ENCODE data around the gene RPS26. TPM values are rescaled to one million over a fixed set of nuclear protein-coding genes. Genes with fewer than 3 reads are reported as not detected.
A peak's percentile ranks its signal among the peaks of the same experiment; 100 is the strongest.

Gene RPS26
- total and polyA plus RNA-seq, 7 donors = 130 to 3,746 (median 2,067) TPM

GRCh38 chr12:56082382-56082781 is 40.7 kb downstream of the RPS26 start:
- no peak overlapping the region for H3K4me3 ChIP-seq
- H3K4me1 ChIP-seq = peaks cover 0 to 22% (median 18%) of the 10 kb centered on the region in 4 donors
- H3K36me3 ChIP-seq = no peaks in the 10 kb centered on the region
- intact Hi-C loops (cut with DNase I) = loop anchor here (5.0 kb wide), 1 partner anchor 35 kb away; no protein-coding TSS in a partner anchor
- no peaks in the 10 kb centered on the region for H3K9me3 ChIP-seq
- 30 to 69% methylated on average over 2 of the region's 2 CpGs for WGBS, 2 donors
- TF ChIP-seq POLR2A (IDR thresholded peaks at IDR 0.05) (no peak), CTCF (IDR thresholded peaks at IDR 0.05) (no peak), EP300 (IDR thresholded peaks at IDR 0.05) (no peak), POLR2AphosphoS5 (IDR thresholded peaks at IDR 0.05) (no peak)
- peaks cover 0 to 14% (median 3%) of the 10 kb centered on the region in 3 donors for H3K27me3 ChIP-seq
- H3K27ac ChIP-seq = peak overlapping the region in 2 of 4 donors; percentile 56 to 76
- DNase-seq = peak; percentile 5

- no peaks in the 10 kb centered on the region for H3K9me3 ChIP-seq
- H3K4me3 ChIP-seq = no peak overlapping the region
- DNase-seq = no peak
- H3K4me1 ChIP-seq = peaks cover 0 to 22% (median 18%) of the 10 kb centered on the region in 4 donors
- peak overlapping the region in 2 of 4 donors; percentile 56 to 76 for H3K27ac ChIP-seq
- intact Hi-C loops (cut with DNase I) = loop anchor here (5.0 kb wide), 1 partner anchor 36 kb away; no protein-coding TSS in a partner anchor
- WGBS, 2 donors = 21 to 61% methylated on average over 3 of the region's 3 CpGs
- no peaks in the 10 kb centered on the region for H3K36me3 ChIP-seq
- TF ChIP-seq POLR2AphosphoS5 (IDR thresholded peaks at IDR 0.05) (peak in 2 of 4 donors; percentile 38 to 46), EP300 (IDR thresholded peaks at IDR 0.05) (no peak)
- peaks cover 0 to 14% (median 3%) of the 10 kb centered on the region in 3 donors for H3K27me3 ChIP-seq
Measured at GRCh38 chr12:56082967-56083366, 41.2 kb downstream of the RPS26 start.

- H3K27ac ChIP-seq = peak overlapping the region in 2 of 4 donors; percentile 2 to 49
- 85 to 86% methylated on average over 15 of the region's 15 CpGs for WGBS, 2 donors
- no peaks in the 10 kb centered on the region for H3K9me3 ChIP-seq
- no peak for DNase-seq
- H3K36me3 ChIP-seq = no peaks in the 10 kb centered on the region
- intact Hi-C loops (cut with DNase I) = loop anchor here (5.0 kb wide), 1 partner anchor 38 kb away; no protein-coding TSS in a partner anchor
- peaks cover 0 to 12% (median 3%) of the 10 kb centered on the region in 3 donors for H3K27me3 ChIP-seq
- H3K4me3 ChIP-seq = no peak overlapping the region
- TF ChIP-seq POLR2A (IDR thresholded peaks at IDR 0.05) = no peak
- TF ChIP-seq CTCF (IDR thresholded peaks at IDR 0.05) = no peak
- TF ChIP-seq POLR2AphosphoS5 (IDR thresholded peaks at IDR 0.05) = no peak
- no peak for TF ChIP-seq EP300 (IDR thresholded peaks at IDR 0.05)
- H3K4me1 ChIP-seq = peaks cover 0 to 7% (median 5%) of the 10 kb centered on the region in 4 donors
Measured at GRCh38 chr12:56084958-56085543, 43.3 kb downstream of the RPS26 start.

GRCh38 chr12:56086096-56086495 is 44.4 kb downstream of the RPS26 start:
- intact Hi-C loops (cut with DNase I) = no loop called here
- no peak for DNase-seq
- TF ChIP-seq POLR2A (IDR thresholded peaks at IDR 0.05) (no peak), POLR2AphosphoS5 (IDR thresholded peaks at IDR 0.05) (no peak), EP300 (IDR thresholded peaks at IDR 0.05) (no peak), CTCF (IDR thresholded peaks at IDR 0.05) (no peak)
- H3K36me3 ChIP-seq = no peaks in the 10 kb centered on the region
- H3K27me3 ChIP-seq = peaks cover 0 to 1% (median 0%) of the 10 kb centered on the region in 3 donors
- H3K4me1 ChIP-seq = no peaks in the 10 kb centered on the region
- no peak overlapping the region for H3K27ac ChIP-seq
- 61 to 84% methylated on average over 3 of the region's 3 CpGs for WGBS, 2 donors
- H3K4me3 ChIP-seq = no peak overlapping the region
- no peaks in the 10 kb centered on the region for H3K9me3 ChIP-seq

- Histone ChIP-seq H3K27me3 (no peaks in the 10 kb centered on the region), H3K36me3 (no peaks in the 10 kb centered on the region), H3K4me1 (no peaks in the 10 kb centered on the region), H3K4me3 (no peak overlapping the region), H3K9me3 (no peaks in the 10 kb centered on the region), H3K27ac (no peak overlapping the region)
- no peak for DNase-seq
- intact Hi-C loops (cut with DNase I) = no loop called here
- TF ChIP-seq CTCF (IDR thresholded peaks at IDR 0.05) = no peak
- TF ChIP-seq POLR2AphosphoS5 (IDR thresholded peaks at IDR 0.05) = no peak
- no peak for TF ChIP-seq POLR2A (IDR thresholded peaks at IDR 0.05)
- no peak for TF ChIP-seq EP300 (IDR thresholded peaks at IDR 0.05)
- WGBS, 2 donors = 75 to 84% methylated on average over 6 of the region's 6 CpGs
Measured at GRCh38 chr12:56086608-56087007, 44.9 kb downstream of the RPS26 start.
